IMR-90 (cell line): ENCODE data around the gene ZNF791. TPM values are rescaled to one million over a fixed set of nuclear protein-coding genes. Genes with fewer than 3 reads are reported as not detected.

Experiments
- ATAC-seq: fragments of 200-7000 bp; cut with Tn5 transposase; 2 replicates; pipeline ENCODE4 v1.9.1; 2020; ENCODE audit warnings: low read depth, mild to moderate bottlenecking, moderate library complexity
- BruUV-seq: library from RNA; stranded (reverse); fragments of 400-500 nt; replicated peaks from 2 replicates; lab custom pipeline; 2021; lab: Mats Ljungman, UMichigan
- CTCF ChIA-PET: fragments of 300-600 bp; formaldehyde crosslinking; extraction: SDS; loops from one replicate; lab custom pipeline; 2021; ENCODE audit warnings: antibody characterized with exemption; lab: Yijun Ruan, JAX
- POLR2A ChIA-PET: fragments of 300-600 bp; sonication (Branson Sonifier 250); formaldehyde crosslinking; loops from one replicate; lab custom pipeline; 2022; ENCODE audit warnings: antibody characterized with exemption; ENCODE audit not compliant: unreplicated experiment; lab: Charles Lee
- DNase-seq: peaks from one replicate; pipeline ENCODE4 v3.0.0; 2013
- H2AFZ ChIP-seq: replicated peaks from 2 replicates; pipeline ENCODE3; 2013; ENCODE audit warnings: low read length, mild to moderate bottlenecking; ENCODE audit not compliant: poor library complexity
- H2AK5ac ChIP-seq: 2 replicates; pipeline ENCODE4 v1.6.1; 2013; ENCODE audit warnings: low read depth, low read length, inconsistent platforms
- H2AK9ac ChIP-seq: replicated peaks from 2 replicates; pipeline ENCODE3; 2013; ENCODE audit warnings: mild to moderate bottlenecking, low read depth, low read length, moderate library complexity; ENCODE audit not compliant: poor library complexity
- H2BK120ac ChIP-seq: 2 replicates; pipeline ENCODE4 v1.6.1; 2013; ENCODE audit warnings: low read depth, low read length, inconsistent platforms
- H2BK15ac ChIP-seq: 3 replicates; pipeline ENCODE4 v1.6.1; 2013; ENCODE audit warnings: low read depth, low read length, inconsistent platforms
- H2BK20ac ChIP-seq: 2 replicates; pipeline ENCODE4 v1.6.1; 2013; ENCODE audit warnings: low read depth, mild to moderate bottlenecking, inconsistent platforms, low read length, moderate library complexity
- H2BK5ac ChIP-seq: 2 replicates; pipeline ENCODE4 v1.6.1; 2013; ENCODE audit warnings: mild to moderate bottlenecking, low read depth, low read length, inconsistent platforms; ENCODE audit not compliant: poor library complexity, severe bottlenecking
- H3K14ac ChIP-seq: replicated peaks from 2 replicates; pipeline ENCODE4 v1.6.1; 2013; ENCODE audit warnings: low read depth, low read length, inconsistent platforms
- H3K18ac ChIP-seq: 2 replicates; pipeline ENCODE4 v1.6.1; 2013; ENCODE audit warnings: low read depth, low read length, control low read depth
- H3K23ac ChIP-seq: 2 replicates; pipeline ENCODE4 v1.6.1; 2013; ENCODE audit warnings: low read depth, low read length, inconsistent platforms
- H3K27ac ChIP-seq: 2 replicates; pipeline ENCODE4 v1.5.1; 2013; ENCODE audit warnings: mild to moderate bottlenecking, control low read depth, low read length; ENCODE audit not compliant: insufficient read depth
- H3K27me3 ChIP-seq: 2 replicates; pipeline ENCODE4 v1.6.1; 2013; ENCODE audit warnings: low read length; ENCODE audit not compliant: control insufficient read depth, insufficient read depth
- H3K36me3 ChIP-seq: 2 replicates; pipeline ENCODE4 v1.6.1; 2013; ENCODE audit warnings: low read length, mixed read lengths; ENCODE audit not compliant: control insufficient read depth, insufficient read depth
- H3K4ac ChIP-seq: 2 replicates; pipeline ENCODE4 v1.6.1; 2013; ENCODE audit warnings: low read depth, low read length, inconsistent platforms
- H3K4me1 ChIP-seq: 2 replicates; pipeline ENCODE4 v1.6.1; 2013; ENCODE audit warnings: low read length, mixed read lengths; ENCODE audit not compliant: control insufficient read depth, insufficient read depth
- H3K4me2 ChIP-seq: 2 replicates; pipeline ENCODE4 v1.6.1; 2013; ENCODE audit warnings: low read depth, mild to moderate bottlenecking, control low read depth, low read length, moderate library complexity
- H3K4me3 ChIP-seq: 2 replicates; pipeline ENCODE4 v1.5.1; 2013; ENCODE audit warnings: low read depth, mild to moderate bottlenecking, control low read depth, low read length, moderate library complexity; ENCODE audit not compliant: insufficient read depth
- H3K56ac ChIP-seq: 2 replicates; pipeline ENCODE4 v1.6.1; 2013; ENCODE audit warnings: low read length, inconsistent platforms; ENCODE audit not compliant: insufficient read depth; ENCODE audit errors: extremely low read depth
- H3K79me1 ChIP-seq, 2 experiments: 2 replicates each; pipeline ENCODE4 v1.6.1; 2013; ENCODE audit warnings: low read length in 2 of 2, inconsistent platforms in 1 of 2, low read depth in 1 of 2
- H3K9ac ChIP-seq: 2 replicates; pipeline ENCODE4 v1.6.1; 2013; ENCODE audit warnings: low read depth, low read length, control low read depth
- H3K9me1 ChIP-seq: 2 replicates; pipeline ENCODE4 v1.6.1; 2013; ENCODE audit warnings: low read length, inconsistent platforms; ENCODE audit not compliant: insufficient read depth
- H3K9me3 ChIP-seq: 2 replicates; pipeline ENCODE4 v1.6.1; 2013; ENCODE audit warnings: low read length; ENCODE audit not compliant: control insufficient read depth, insufficient read depth
- H4K20me1 ChIP-seq: 2 replicates; pipeline ENCODE4 v1.6.1; 2013; ENCODE audit warnings: low read length, inconsistent platforms; ENCODE audit not compliant: insufficient read depth
- H4K5ac ChIP-seq: 2 replicates; pipeline ENCODE4 v1.6.1; 2013; ENCODE audit warnings: mild to moderate bottlenecking, low read depth, low read length, control low read depth
- H4K8ac ChIP-seq, 2 experiments: 2 replicates each; pipeline ENCODE4 v1.6.1; 2013; ENCODE audit warnings: low read depth in 2 of 2, low read length in 2 of 2, control low read depth in 1 of 2, inconsistent platforms in 1 of 2
- H4K91ac ChIP-seq: 2 replicates; pipeline ENCODE4 v1.6.1; 2013; ENCODE audit warnings: low read depth, low read length, inconsistent platforms; ENCODE audit not compliant: insufficient read depth
- BHLHE40 ChIP-seq: fragments of 150-350 bp; IDR thresholded peaks from 2 replicates; pipeline ENCODE4 v1.6.1; 2016; ENCODE audit warnings: mild to moderate bottlenecking, low read depth, low read length
- CEBPB ChIP-seq: IDR thresholded peaks from 2 replicates; pipeline ENCODE4 v1.6.1; 2012; ENCODE audit warnings: low read depth, low read length, improper control_type of control experiment
- CHD1 ChIP-seq: IDR thresholded peaks from 2 replicates; pipeline ENCODE4 v1.6.1; 2012; ENCODE audit warnings: low read depth, low read length, improper control_type of control experiment
- CTCF ChIP-seq: conservative IDR thresholded peaks from 2 replicates; pipeline ENCODE4 v1.5.1; 2012; ENCODE audit warnings: mild to moderate bottlenecking, low read depth, low read length, improper control_type of control experiment
- ELK1 ChIP-seq: fragments of 150-350 bp; IDR thresholded peaks from 2 replicates; pipeline ENCODE4 v1.6.1; 2016; ENCODE audit warnings: low read depth, mild to moderate bottlenecking, low read length, moderate library complexity, borderline replicate concordance
- FOS ChIP-seq: fragments of 150-350 bp; IDR thresholded peaks from 2 replicates; pipeline ENCODE4 v1.6.1; 2016; ENCODE audit warnings: low read depth, low read length
- MAFK ChIP-seq: IDR thresholded peaks from 2 replicates; pipeline ENCODE4 v1.6.1; 2012; ENCODE audit warnings: low read depth, low read length, improper control_type of control experiment
- MAZ ChIP-seq: IDR thresholded peaks from 2 replicates; pipeline ENCODE4 v1.6.1; 2012; ENCODE audit warnings: low read depth, mild to moderate bottlenecking, low read length, improper control_type of control experiment, moderate library complexity, borderline replicate concordance
- MXI1 ChIP-seq: IDR thresholded peaks from 2 replicates; pipeline ENCODE4 v1.6.1; 2012; ENCODE audit warnings: low read depth, mild to moderate bottlenecking, low read length, moderate library complexity, borderline replicate concordance
- NFE2L2 ChIP-seq: fragments of 150-350 bp; IDR thresholded peaks from 2 replicates; pipeline ENCODE4 v1.6.1; 2016; ENCODE audit warnings: low read depth, mild to moderate bottlenecking, low read length
- POLR2A ChIP-seq: IDR thresholded peaks from 2 replicates; pipeline ENCODE4 v1.6.1; 2012; ENCODE audit warnings: mild to moderate bottlenecking, low read depth, low read length
- RAD21 ChIP-seq: IDR thresholded peaks from 2 replicates; pipeline ENCODE4 v1.6.1; 2012; ENCODE audit warnings: low read length, improper control_type of control experiment
- RCOR1 ChIP-seq: IDR thresholded peaks from 2 replicates; pipeline ENCODE4 v1.6.1; 2012; ENCODE audit warnings: mild to moderate bottlenecking, low read length, improper control_type of control experiment; ENCODE audit not compliant: insufficient replicate concordance
- RFX5 ChIP-seq: IDR thresholded peaks from 2 replicates; pipeline ENCODE4 v1.8.0; 2012; ENCODE audit warnings: low read depth, mild to moderate bottlenecking, low read length, moderate library complexity
- SMC3 ChIP-seq: fragments of 150-350 bp; IDR thresholded peaks from 2 replicates; pipeline ENCODE4 v1.6.1; 2016; ENCODE audit warnings: low read depth, mild to moderate bottlenecking, antibody characterized with exemption, low read length, moderate library complexity
- USF2 ChIP-seq: fragments of 150-350 bp; IDR thresholded peaks from 2 replicates; pipeline ENCODE4 v1.6.1; 2017; ENCODE audit warnings: mild to moderate bottlenecking, antibody characterized with exemption, low read length, low read depth
- WGBS, 2 experiments: methylation state at CpG; one replicate each; pipeline versions ENCODE4 v1.1.5 to v1.1.7; 2013; ENCODE audit warnings: missing lambda C conversion rate in 2 of 2; ENCODE audit not compliant: insufficient read length in 1 of 2; ENCODE audit errors: extremely low coverage in 2 of 2; 5-methylcytosine and 5-hydroxymethylcytosine counted together
- dilution Hi-C: fragments of 300-500 bp; cut with HindIII; formaldehyde crosslinking; loops from one replicate; pipeline ENCODE4 v1.14.3; 2018; ENCODE audit warnings: low sequenced_read_pairs; ENCODE audit not compliant: unreplicated experiment
- in situ Hi-C: fragments of 300-500 bp; cut with MboI; formaldehyde crosslinking; loops from 3 replicates; pipeline ENCODE4 v1.14.3; 2019; ENCODE audit warnings: low sequenced_read_pairs, inconsistent platforms, mixed read lengths
- intact Hi-C: fragments of 100-400 bp; cut with micrococcal nuclease; formaldehyde crosslinking; loops from 2 replicates; pipeline ENCODE4 v1.10.0; 2022
- polyA plus RNA-seq, 3 experiments: library from polyadenylated mRNA; depleted of rRNA; stranded (reverse); fragments of >200 nt; gene quantifications; 2 replicates each; pipeline ENCODE4 v1.2.3, GENCODE V29; 2012; ENCODE audit warnings: low replicate concordance in 1 of 3
- total RNA-seq: library from RNA; depleted of rRNA; stranded (reverse); fragments of >200 nt; gene quantifications from 2 replicates; pipeline ENCODE4 v1.2.3, GENCODE V29; 2012

ZNF791 gene
- total and polyA plus RNA-seq, 2 of the 4 experiments (the other 2 are of a cell fraction), result 7.1 to 15.8 TPM

- H3K9ac ChIP-seq, result no peak overlapping the region
- H3K9me1 ChIP-seq, result 0 out of 2 replicates have a peak, but pooled peaks cover 3% of the 10 kb centered on the region
- intact Hi-C loops (no loop called here), in situ Hi-C loops (no loop called here), dilution Hi-C loops (no loop called here)
- H2AK5ac ChIP-seq, result no peak overlapping the region
- 16% methylated on average over 15 of the region's 31 CpGs; no CpG with 5 or more reads in 1 of the 2 experiments for WGBS, 2 experiments
- H3K27me3 ChIP-seq, result no peaks in the 10 kb centered on the region
- H2BK20ac ChIP-seq, result no peak overlapping the region
- peak; percentile 94 for ATAC-seq
- no peaks in the 10 kb centered on the region for H3K79me1 ChIP-seq
- no peak overlapping the region for H2BK5ac ChIP-seq
- no peak overlapping the region for H3K23ac ChIP-seq
- 0 out of 2 replicates have a peak, but pooled peaks cover 2% of the 10 kb centered on the region for H3K4me1 ChIP-seq
- H3K9me3 ChIP-seq, result no peaks in the 10 kb centered on the region
- no peak for DNase-seq
- POLR2A ChIA-PET, result no interaction called here
- CTCF ChIA-PET, result no interaction called here
- TF ChIP-seq MAFK (no peak), RCOR1 (no peak), FOS (no peak), CTCF (no peak), POLR2A (no peak), RFX5 (no peak), ELK1 (no peak), RAD21 (no peak), SMC3 (no peak), MAZ (no peak; the same call in 1 of the 2 replicates), USF2 (no peak), NFE2L2 (no peak), CHD1 (no peak), BHLHE40 (no peak), CEBPB (no peak), MXI1 (no peak)
- H4K20me1 ChIP-seq, result no peaks in the 10 kb centered on the region
- no peak overlapping the region for H3K27ac ChIP-seq
- no peak overlapping the region for H3K4ac ChIP-seq
- H3K4me3 ChIP-seq, result peak overlapping the region; percentile 41; the same call in 1 of the 2 replicates
- H2BK120ac ChIP-seq, result no peak overlapping the region
- no peak overlapping the region for H3K14ac ChIP-seq
- no peak overlapping the region for H3K56ac ChIP-seq
- H4K5ac ChIP-seq, result no peak overlapping the region
- H4K8ac ChIP-seq, result no peak overlapping the region
- no TSS peak for BruUV-seq
- no peak overlapping the region for H3K18ac ChIP-seq
- no peak overlapping the region for H4K91ac ChIP-seq
- H2AFZ ChIP-seq, result peak overlapping the region; percentile 53
- H3K4me2 ChIP-seq, result peak overlapping the region; percentile 74
- no peak overlapping the region for H2AK9ac ChIP-seq
- peaks cover 6% of the 10 kb centered on the region; the same call in 1 of the 2 replicates for H3K36me3 ChIP-seq
- H2BK15ac ChIP-seq, result no peak overlapping the region
Observed at GRCh38 chr19:12647490-12648071, 36.9 kb downstream of the ZNF791 start.
